Common myeloid progenitor, CD34-positive (primary cell): ENCODE results near the gene BFSP2.
A peak's percentile ranks its signal among the peaks of the same experiment; 100 is the strongest.
"Not testable (repeated sequence)": the region's sequence is repeated elsewhere in the genome, so short reads cannot be mapped to it uniquely, and the experiment has no call there.

ENCODE experiments used
- CTCF ChIA-PET: fragments of 350-600 bp; sonication (Branson Sonifier 250); formaldehyde crosslinking; loops from one replicate; lab custom pipeline; 2021; ENCODE audit warnings: antibody characterized with exemption; lab: Charles Lee
- POLR2A ChIA-PET: fragments of 350-600 bp; sonication (Branson Sonifier 250); formaldehyde crosslinking; loops from one replicate; lab custom pipeline; 2021; ENCODE audit warnings: antibody characterized with exemption; lab: Charles Lee
- DNase-seq, 3 donors: peaks; one replicate each; pipeline versions ENCODE4 v3.0.0 to v3.0.0-alpha.2; 2013
- H3K27ac ChIP-seq, 2 experiments: 1 replicate in 1 of 2; 2 replicates in 1 of 2; pipeline ENCODE4 v1.7.0; 2013; ENCODE audit warnings: inconsistent platforms in 2 of 2, low read length in 2 of 2, mild to moderate bottlenecking in 2 of 2, low read depth in 1 of 2, moderate library complexity in 1 of 2; ENCODE audit not compliant: severe bottlenecking in 2 of 2, insufficient read depth in 1 of 2, poor library complexity in 1 of 2
- H3K27me3 ChIP-seq, 5 experiments: replicated peaks in 2 of 5; 1 replicate in 3 of 5; 2 replicates in 2 of 5; pipeline versions ENCODE4 v1.6.1 to v1.7.0; 2013; ENCODE audit warnings: low read length in 4 of 5, mild to moderate bottlenecking in 2 of 5, moderate library complexity in 2 of 5, inconsistent platforms in 1 of 5; ENCODE audit not compliant: insufficient read depth in 5 of 5, control insufficient read depth in 4 of 5
- H3K36me3 ChIP-seq, 4 experiments: 1 replicate in 2 of 4; 2 replicates in 2 of 4; pipeline versions ENCODE4 v1.6.1 to v1.7.0; 2013; ENCODE audit warnings: low read length in 3 of 4, control low read depth in 1 of 4, mild to moderate bottlenecking in 1 of 4; ENCODE audit not compliant: control insufficient read depth in 4 of 4, insufficient read depth in 4 of 4
- H3K4me1 ChIP-seq, 4 experiments: 1 replicate in 3 of 4; 2 replicates in 1 of 4; pipeline versions ENCODE4 v1.6.1 to v1.7.1; 2013; ENCODE audit warnings: low read length in 3 of 4, mild to moderate bottlenecking in 3 of 4, control low read depth in 1 of 4, inconsistent platforms in 1 of 4, moderate library complexity in 1 of 4; ENCODE audit not compliant: control insufficient read depth in 4 of 4, insufficient read depth in 4 of 4; ENCODE audit errors: control extremely low read depth in 1 of 4
- H3K4me3 ChIP-seq, 7 experiments: 1 replicate in 4 of 7; 2 replicates in 3 of 7; pipeline versions ENCODE4 v1.5.1 to v1.7.0; 2013; ENCODE audit warnings: mild to moderate bottlenecking in 7 of 7, low read length in 6 of 7, moderate library complexity in 6 of 7, inconsistent platforms in 2 of 7, low read depth in 2 of 7, control low read depth in 1 of 7; ENCODE audit not compliant: insufficient read depth in 4 of 7, control insufficient read depth in 1 of 7; ENCODE audit errors: extremely low read depth in 1 of 7
- H3K9me3 ChIP-seq, 5 experiments: 1 replicate in 4 of 5; 2 replicates in 1 of 5; pipeline versions ENCODE4 v1.6.1 to v1.7.1; 2013; ENCODE audit warnings: low read length in 4 of 5, mild to moderate bottlenecking in 2 of 5, inconsistent platforms in 1 of 5, low read depth in 1 of 5, moderate library complexity in 1 of 5; ENCODE audit not compliant: control insufficient read depth in 4 of 5, insufficient read depth in 2 of 5; ENCODE audit errors: control extremely low read depth in 1 of 5
- WGBS: methylation state at CpG from one replicate; pipeline ENCODE4 v1.1.5; 2013; ENCODE audit not compliant: insufficient coverage; 5-methylcytosine and 5-hydroxymethylcytosine counted together

The BFSP2 gene

DNA sequence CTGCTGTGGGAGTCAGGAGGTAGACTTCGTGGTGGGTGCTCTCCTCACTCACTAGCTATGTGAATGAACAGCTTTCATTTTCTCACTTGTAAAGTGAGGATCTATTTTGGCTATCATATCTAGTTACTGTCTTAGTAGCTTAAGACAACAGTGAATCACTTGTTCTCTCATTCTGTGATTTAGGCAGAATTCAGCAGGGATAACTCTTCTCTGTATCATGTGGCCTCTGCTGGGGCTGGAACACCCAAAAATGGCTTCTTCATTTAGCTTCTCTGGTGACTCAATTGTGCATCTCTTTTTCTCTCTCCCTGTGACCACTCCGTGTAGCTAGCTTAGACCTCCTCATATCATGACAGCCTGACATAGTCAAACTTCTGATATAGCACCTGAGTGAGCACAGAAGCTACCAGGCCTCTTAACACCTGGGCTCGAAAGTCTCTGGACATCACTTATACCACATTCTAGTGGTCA lies 68.4 kb downstream of the BFSP2 start:
- Histone ChIP-seq H3K27me3 (no peaks in the 10 kb centered on the region), H3K4me1 (peaks cover 0 to 13% (median 7%) of the 10 kb centered on the region in 4 experiments), H3K9me3 (no peaks in the 10 kb centered on the region), H3K36me3 (no peaks in the 10 kb centered on the region), H3K4me3 (no peak overlapping the region), H3K27ac (no peak overlapping the region)
- POLR2A ChIA-PET = no interaction called here
- 80% methylated on average over 2 of the region's 3 CpGs for WGBS
- DNase-seq = no peak
- CTCF ChIA-PET = interaction anchor here (0.7 to 2.3 kb wide), 6 partner anchors 11 to 129 kb away, joined by 3 to 13 read pairs (median 3); no protein-coding TSS in a partner anchor

DNA sequence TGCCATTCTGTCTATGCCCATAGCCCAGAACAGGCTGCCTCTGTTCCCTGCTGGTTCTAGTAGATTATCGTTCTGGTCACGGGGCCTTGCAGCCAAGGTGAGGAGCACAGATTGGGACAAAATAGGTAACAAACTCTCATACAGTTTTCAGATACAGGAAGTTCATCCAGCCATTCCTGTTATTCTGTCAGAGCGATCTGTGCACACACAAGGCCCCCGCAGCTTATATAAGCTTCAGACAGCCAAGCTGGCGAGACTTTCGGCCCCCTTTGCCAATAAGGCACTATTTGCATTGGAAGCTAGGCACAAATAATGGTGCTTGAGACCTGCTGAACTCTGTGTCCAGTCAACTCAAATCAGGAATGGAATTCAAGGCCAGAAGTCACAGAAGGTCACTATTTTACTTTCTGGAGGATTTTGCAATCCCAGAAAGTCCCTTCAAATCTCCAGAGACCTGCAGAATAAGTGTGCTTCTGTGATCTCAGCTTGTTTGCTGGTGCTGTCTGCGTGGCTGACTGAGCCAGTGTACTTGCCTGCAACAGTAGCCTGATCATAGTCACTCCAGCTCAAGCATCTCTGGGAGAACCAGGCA lies 69.4 kb downstream of the BFSP2 start:
- no peak overlapping the region for H3K4me3 ChIP-seq
- H3K27me3 ChIP-seq = no peaks in the 10 kb centered on the region
- H3K36me3 ChIP-seq = no peaks in the 10 kb centered on the region
- CTCF ChIA-PET = interaction anchor here (1.0 to 1.3 kb wide), 3 partner anchors 12 to 22 kb away, joined by 3 to 4 read pairs (median 3); no protein-coding TSS in a partner anchor
- no peaks in the 10 kb centered on the region for H3K9me3 ChIP-seq
- WGBS = 100% methylated on average over 5 of the region's 7 CpGs
- no peak overlapping the region for H3K27ac ChIP-seq
- no peak for DNase-seq
- peaks cover 0 to 9% (median 3%) of the 10 kb centered on the region in 4 experiments for H3K4me1 ChIP-seq
- POLR2A ChIA-PET = no interaction called here

DNA sequence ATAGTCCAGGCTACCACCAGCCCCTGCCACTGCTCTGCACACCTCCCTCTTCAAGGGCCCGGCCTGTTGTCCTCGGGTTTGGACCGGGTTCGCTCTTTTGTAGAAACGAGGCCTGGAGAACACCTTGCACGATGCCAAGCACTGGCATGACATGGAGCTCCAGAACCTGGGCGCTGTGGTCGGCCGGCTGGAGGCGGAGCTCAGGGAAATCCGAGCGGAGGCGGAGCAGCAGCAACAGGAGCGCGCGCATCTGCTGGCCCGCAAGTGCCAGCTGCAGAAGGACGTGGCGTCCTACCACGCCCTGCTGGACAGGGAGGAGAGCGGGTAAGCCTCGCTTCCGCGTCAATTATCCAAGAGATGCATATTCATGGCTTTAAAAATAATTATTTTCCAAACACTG lies 72.4 kb downstream of the BFSP2 start:
- Histone ChIP-seq H3K4me1 (peaks cover 0 to 3% (median 3%) of the 10 kb centered on the region in 4 experiments), H3K27ac (no peak overlapping the region), H3K9me3 (no peaks in the 10 kb centered on the region), H3K4me3 (peak overlapping the region in 1 of 7 experiments; percentile 11), H3K27me3 (no peaks in the 10 kb centered on the region), H3K36me3 (no peaks in the 10 kb centered on the region)
- POLR2A ChIA-PET = no interaction called here
- no peak for DNase-seq
- WGBS = 90% methylated on average over 20 of the region's 24 CpGs
- CTCF ChIA-PET = interaction anchor here (1.2 kb wide), 1 partner anchor 16 kb away, joined by 3 read pairs; no protein-coding TSS in a partner anchor

DNA sequence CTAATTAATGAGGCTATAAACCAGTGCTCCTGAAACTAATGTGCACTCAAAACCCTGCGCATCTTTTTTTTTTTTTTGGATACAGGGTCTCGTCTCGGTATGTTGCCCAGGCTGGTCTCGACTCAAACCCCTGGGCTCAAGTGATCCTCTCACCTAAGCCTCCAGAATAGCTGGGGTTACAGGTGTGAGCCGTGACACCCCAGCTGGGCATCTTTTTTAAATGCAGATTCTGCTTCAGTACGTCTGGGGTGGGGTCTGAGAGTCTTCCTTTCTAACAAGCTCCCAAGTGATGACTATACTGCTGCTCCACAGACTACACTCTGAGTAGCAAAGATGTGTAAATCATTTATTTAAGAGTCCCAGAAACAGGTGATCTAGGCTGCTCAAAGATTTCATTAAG lies 73.0 kb downstream of the BFSP2 start:
- no peak overlapping the region for H3K27ac ChIP-seq
- 94% methylated on average over 6 of the region's 6 CpGs for WGBS
- DNase-seq = no peak
- H3K27me3 ChIP-seq = no peaks in the 10 kb centered on the region
- no peak overlapping the region for H3K4me3 ChIP-seq
- POLR2A ChIA-PET = no interaction called here
- peaks cover 0 to 3% (median 3%) of the 10 kb centered on the region in 4 experiments for H3K4me1 ChIP-seq
- H3K36me3 ChIP-seq = no peaks in the 10 kb centered on the region
- CTCF ChIA-PET = no interaction called here
- H3K9me3 ChIP-seq = peaks cover 0 to 1% (median 0%) of the 10 kb centered on the region in 5 experiments

DNA sequence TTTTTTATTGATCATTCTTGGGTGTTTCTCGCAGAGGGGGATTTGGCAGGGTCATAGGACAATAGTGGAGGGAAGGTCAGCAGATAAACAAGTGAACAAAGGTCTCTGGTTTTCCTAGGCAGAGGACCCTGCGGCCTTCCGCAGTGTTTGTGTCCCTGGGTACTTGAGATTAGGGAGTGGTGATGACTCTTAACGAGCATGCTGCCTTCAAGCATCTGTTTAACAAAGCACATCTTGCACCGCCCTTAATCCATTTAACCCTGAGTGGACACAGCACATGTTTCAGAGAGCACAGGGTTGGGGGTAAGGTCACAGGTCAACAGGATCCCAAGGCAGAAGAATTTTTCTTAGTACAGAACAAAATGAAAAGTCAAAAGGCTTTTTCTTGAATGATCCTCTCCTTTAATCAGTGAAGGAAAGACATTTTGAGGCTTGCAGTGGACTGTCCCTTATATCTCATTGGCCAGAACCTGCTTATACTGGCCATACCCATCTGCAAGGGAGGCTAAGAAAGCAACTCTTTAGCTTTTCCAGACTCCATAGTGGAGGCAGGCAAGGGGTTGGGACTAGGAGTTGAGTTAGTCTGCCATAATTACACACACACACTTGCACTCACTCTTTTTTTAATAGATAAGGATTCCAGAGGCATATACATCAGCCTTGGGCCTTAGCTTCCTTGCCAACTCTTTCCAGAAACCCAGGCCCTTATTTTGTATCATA lies 73.8 kb downstream of the BFSP2 start:
- no CpG with 5 or more reads among the region's 5 CpGs for WGBS
- not testable (repeated sequence) for H3K4me3 ChIP-seq

DNA sequence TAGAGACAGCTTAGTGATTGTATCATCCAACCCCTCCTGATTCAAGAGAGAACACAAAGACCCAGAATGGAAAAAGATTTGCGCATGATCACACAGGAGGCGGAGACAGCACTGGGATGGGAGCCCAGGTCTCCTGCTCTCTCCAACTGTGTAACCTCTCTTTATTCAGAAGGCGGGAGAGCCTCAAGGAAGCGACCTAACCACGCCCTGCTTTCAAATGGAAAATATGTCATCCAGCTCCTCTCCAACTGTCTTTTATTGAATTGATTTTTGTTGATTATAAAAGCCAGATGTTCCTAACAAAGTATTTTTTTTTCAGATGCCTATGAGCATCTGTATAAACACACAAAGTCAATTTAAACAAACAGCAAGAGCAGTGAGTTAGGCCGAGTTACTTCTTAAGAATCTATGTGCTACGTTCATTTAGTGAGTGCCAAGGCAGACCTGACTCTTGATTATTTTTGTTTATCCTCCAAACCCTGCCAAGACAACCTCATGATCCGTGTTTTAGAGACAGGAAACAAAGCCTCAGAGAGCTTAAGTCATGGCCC lies 74.5 kb downstream of the BFSP2 start:
- Histone ChIP-seq H3K27me3 (no peaks in the 10 kb centered on the region), H3K4me1 (peaks cover 2 to 6% (median 3%) of the 10 kb centered on the region in 4 experiments), H3K4me3 (no peak overlapping the region), H3K36me3 (no peaks in the 10 kb centered on the region), H3K9me3 (peaks cover 0 to 1% (median 0%) of the 10 kb centered on the region in 5 experiments), H3K27ac (no peak overlapping the region)
- ChIA-PET CTCF (interaction anchor here (1.2 to 1.7 kb wide), 3 partner anchors 10 to 104 kb away, joined by 3 to 5 read pairs (median 5); no protein-coding TSS in a partner anchor), POLR2A (no interaction called here)
- WGBS = 93% methylated on average over 6 of the region's 8 CpGs
- DNase-seq = no peak

More for the DNA sequence above, 73.8 kb downstream of the BFSP2 start:
- H3K4me1 ChIP-seq, H3K9me3 ChIP-seq, POLR2A ChIA-PET, H3K27ac ChIP-seq, H3K27me3 ChIP-seq, H3K36me3 ChIP-seq, DNase-seq: not testable (repeated sequence)
- CTCF ChIA-PET = interaction anchor here (0.6 to 1.7 kb wide), 3 partner anchors 11 to 105 kb away, joined by 3 to 5 read pairs (median 5); no protein-coding TSS in a partner anchor
